OCI-LY1 (cell line): ENCODE data around the gene SFXN2.

ENCODE experiments used
- CTCF ChIP-seq: fragments of 200-600 bp; sonication (generic), shearing (Covaris generic); IDR thresholded peaks from 2 replicates; pipeline ENCODE4 v1.5.1; 2017; ENCODE audit warnings: mild to moderate bottlenecking, antibody characterized with exemption, low read length, moderate library complexity, mixed read lengths
- EZH2 ChIP-seq: fragments of 200-600 bp; sonication (generic), shearing (Covaris generic); IDR thresholded peaks from 2 replicates; pipeline ENCODE4 v1.8.0; 2017; ENCODE audit warnings: borderline replicate concordance, mixed run types, mild to moderate bottlenecking, antibody characterized with exemption, low read length, moderate library complexity, mixed read lengths

GRCh38 chr10:102691285-102692066 lies 23.0 kb upstream of the SFXN2 start:
- TF ChIP-seq CTCF: no peak
- TF ChIP-seq EZH2: no peak
